HCT116 (cell line): ENCODE measurements around the gene ANKLE2.

Experiments used
- CEBPB ChIP-seq: IDR thresholded peaks from 2 replicates; pipeline ENCODE4 v1.6.1; 2012; ENCODE audit warnings: low read depth
- CTCF ChIP-seq, 3 experiments: fragments of 200-600 bp in 1 of 3; sonication (generic) in 1 of 3; IDR thresholded peaks in 2 of 3; conservative IDR thresholded peaks in 1 of 3; 2 replicates each; pipeline ENCODE4 v1.5.1; 2012 to 2017; ENCODE audit warnings: low read depth in 2 of 3, low read length in 2 of 3, antibody characterized with exemption in 1 of 3, borderline replicate concordance in 1 of 3, control low read depth in 1 of 3, mild to moderate bottlenecking in 1 of 3, mixed read lengths in 1 of 3, mixed run types in 1 of 3, moderate library complexity in 1 of 3; ENCODE audit not compliant: insufficient read depth in 1 of 3
- EZH2 ChIP-seq: fragments of 200-600 bp; sonication (generic); IDR thresholded peaks from 2 replicates; pipeline ENCODE4 v1.6.1; 2017; ENCODE audit warnings: antibody characterized with exemption, mixed run types
- EZH2phosphoT487 ChIP-seq: fragments of 200-600 bp; IDR thresholded peaks from 2 replicates; pipeline ENCODE4 v1.6.1; 2018; ENCODE audit warnings: antibody characterized with exemption, borderline replicate concordance
- JUND ChIP-seq: IDR thresholded peaks from 2 replicates; pipeline ENCODE4 v1.6.1; 2012
- RAD21 ChIP-seq: IDR thresholded peaks from 2 replicates; pipeline ENCODE4 v1.6.1; 2012; ENCODE audit warnings: low read depth, mild to moderate bottlenecking
- SIN3A ChIP-seq: IDR thresholded peaks from 2 replicates; pipeline ENCODE4 v1.6.1; 2012; ENCODE audit warnings: low read depth

GRCh38 chr12:132803888-132804287, 42.3 kb upstream of the ANKLE2 start:
- no peak for TF ChIP-seq CTCF (IDR thresholded peaks at IDR 0.05 in 2 of 3, conservative IDR thresholded peaks at IDR 0.05 in 1 of 3; ENCODE audit: borderline replicate concordance in 1 of 3, insufficient read depth in 1 of 3, low read depth in 2 of 3, low read length in 2 of 3)
- TF ChIP-seq EZH2 = no peak
- no peak for TF ChIP-seq SIN3A
- TF ChIP-seq EZH2phosphoT487 = no peak
- no peak for TF ChIP-seq CEBPB
- no peak for TF ChIP-seq RAD21
- TF ChIP-seq JUND = no peak
